ENCODE data around the gene IL17RE. TPM values are rescaled to one million over a fixed set of nuclear protein-coding genes. Genes with fewer than 3 reads are reported as not detected.
A peak's percentile ranks its signal among the peaks of the same experiment; 100 is the strongest.

The IL17RE gene
- total and polyA plus RNA-seq, 12 donors, result 0.22 to 4.3 (median 1.5) TPM

- Histone ChIP-seq H3K9me3 (replicated peaks in 1 of 3) (no peaks in the 10 kb centered on the region), H3K27ac (no peak overlapping the region), H3K4me1 (replicated peaks in 1 of 2) (peaks cover 5 to 24% of the 10 kb centered on the region in 2 donors), H3K4me3 (no peak overlapping the region), H3K27me3 (no peaks in the 10 kb centered on the region), H3K36me3 (replicated peaks in 1 of 2) (no peaks in the 10 kb centered on the region)
- DNase-seq, result no peak
- WGBS, 4 donors, result 83 to 94% (median 87%) methylated on average over 8 to 10 of the region's 10 CpGs
- TF ChIP-seq POLR2A (IDR thresholded peaks at IDR 0.05) (no peak), CTCF (IDR thresholded peaks at IDR 0.05) (no peak)
- intact Hi-C loops (cut with DNase I), result loop anchor here in 1 of 2 donors (10.0 kb wide), 1 partner anchor 221 kb away; no protein-coding TSS in a partner anchor
Observed at GRCh38 chr3:9945358-9945757, 42.7 kb downstream of the IL17RE start.

- Histone ChIP-seq H3K36me3 (replicated peaks in 1 of 2) (no peaks in the 10 kb centered on the region), H3K27me3 (no peaks in the 10 kb centered on the region), H3K9me3 (replicated peaks in 1 of 3) (no peaks in the 10 kb centered on the region), H3K27ac (peak overlapping the region; percentile 39 to 88 (median 74)), H3K4me1 (replicated peaks in 1 of 2) (peaks cover 5 to 24% of the 10 kb centered on the region in 2 donors), H3K4me3 (peak overlapping the region in 2 of 4 donors; percentile 39)
- WGBS, 4 donors, result 5 to 40% (median 7%) methylated on average over 3 to 90 of the region's 90 CpGs
- DNase-seq, result peak; percentile 87 to 93 (median 90)
- TF ChIP-seq CTCF (IDR thresholded peaks at IDR 0.05), result peak; percentile 24 to 86 (median 59)
- peak; percentile 39 to 80 for TF ChIP-seq POLR2A (IDR thresholded peaks at IDR 0.05)
- intact Hi-C loops (cut with DNase I), result loop anchor here in 1 of 2 donors (10.0 kb wide), 1 partner anchor 222 kb away; no protein-coding TSS in a partner anchor
Observed at GRCh38 chr3:9946112-9947024, 43.7 kb downstream of the IL17RE start.

- 34 to 75% (median 43%) methylated on average over 22 to 86 of the region's 86 CpGs for WGBS, 4 donors
- Histone ChIP-seq H3K27ac (peak overlapping the region; percentile 32 to 88 (median 74)), H3K9me3 (replicated peaks in 1 of 3) (no peaks in the 10 kb centered on the region), H3K27me3 (no peaks in the 10 kb centered on the region), H3K36me3 (replicated peaks in 1 of 2) (no peaks in the 10 kb centered on the region), H3K4me3 (peak overlapping the region in 2 of 4 donors; percentile 39), H3K4me1 (replicated peaks in 1 of 2) (peaks cover 14 to 30% of the 10 kb centered on the region in 2 donors)
- DNase-seq, result peak; percentile 77 to 90 (median 83)
- TF ChIP-seq CTCF (IDR thresholded peaks at IDR 0.05) (peak in 5 of 6 experiments; percentile 24 to 75 (median 54)), POLR2A (IDR thresholded peaks at IDR 0.05) (peak; percentile 29 to 62)
- intact Hi-C loops (cut with DNase I), result loop anchor here in 1 of 2 donors (10.0 kb wide), 1 partner anchor 223 kb away; no protein-coding TSS in a partner anchor
Observed at GRCh38 chr3:9947025-9947995, 44.7 kb downstream of the IL17RE start.
